GM21447 (cell line): Measurements from ENCODE around the gene BCR.
"Not testable (repeated sequence)": the region's sequence is repeated elsewhere in the genome, so short reads cannot be mapped to it uniquely, and the experiment has no call there.

ENCODE experiments used
- ATAC-seq: cut with Tn5 transposase; IDR thresholded peaks from one replicate; pipeline ENCODE4 v1.9.1; 2021; ENCODE audit not compliant: unreplicated experiment

BCR gene

GRCh38 chr22:23285734-23286133 is 105.4 kb downstream of the BCR start:
- ATAC-seq: no peak

GRCh38 chr22:23286296-23286695 is 106.0 kb downstream of the BCR start:
- ATAC-seq: no peak

GRCh38 chr22:23287136-23288095 is 107.1 kb downstream of the BCR start:
- no peak for ATAC-seq

GRCh38 chr22:23288301-23289129 is 108.2 kb downstream of the BCR start:
- no peak for ATAC-seq

- no peak for ATAC-seq
These were observed 108.8 kb downstream of the BCR start for GRCh38 chr22:23289130-23289503.

GRCh38 chr22:23289851-23290724 is 109.8 kb downstream of the BCR start:
- ATAC-seq: no peak

GRCh38 chr22:23291806-23292452 is 111.6 kb downstream of the BCR start:
- ATAC-seq: no peak

GRCh38 chr22:23292453-23293350 is 112.4 kb downstream of the BCR start:
- ATAC-seq: no peak

GRCh38 chr22:23293720-23294119 is 113.4 kb downstream of the BCR start:
- no peak for ATAC-seq

GRCh38 chr22:23294221-23294620 is 113.9 kb downstream of the BCR start:
- no peak for ATAC-seq

- ATAC-seq: no peak
These were observed 120.2 kb downstream of the BCR start for GRCh38 chr22:23300476-23300875.

GRCh38 chr22:23301591-23301990 is 121.3 kb downstream of the BCR start:
- ATAC-seq: no peak

- ATAC-seq: no peak
These were observed 122.1 kb downstream of the BCR start for GRCh38 chr22:23302171-23303002.

GRCh38 chr22:23305321-23305910 is 125.1 kb downstream of the BCR start:
- no peak for ATAC-seq

GRCh38 chr22:23305922-23306374 is 125.6 kb downstream of the BCR start:
- no peak for ATAC-seq

- ATAC-seq: no peak
These were observed 126.2 kb downstream of the BCR start for GRCh38 chr22:23306438-23306921.

- no peak for ATAC-seq
These were observed 126.6 kb downstream of the BCR start for GRCh38 chr22:23306926-23307325.

- ATAC-seq: not testable (repeated sequence)
These were observed 127.2 kb downstream of the BCR start for GRCh38 chr22:23307511-23307910.
